ENCODE data around the gene FHDC1.

Gene FHDC1

DNA sequence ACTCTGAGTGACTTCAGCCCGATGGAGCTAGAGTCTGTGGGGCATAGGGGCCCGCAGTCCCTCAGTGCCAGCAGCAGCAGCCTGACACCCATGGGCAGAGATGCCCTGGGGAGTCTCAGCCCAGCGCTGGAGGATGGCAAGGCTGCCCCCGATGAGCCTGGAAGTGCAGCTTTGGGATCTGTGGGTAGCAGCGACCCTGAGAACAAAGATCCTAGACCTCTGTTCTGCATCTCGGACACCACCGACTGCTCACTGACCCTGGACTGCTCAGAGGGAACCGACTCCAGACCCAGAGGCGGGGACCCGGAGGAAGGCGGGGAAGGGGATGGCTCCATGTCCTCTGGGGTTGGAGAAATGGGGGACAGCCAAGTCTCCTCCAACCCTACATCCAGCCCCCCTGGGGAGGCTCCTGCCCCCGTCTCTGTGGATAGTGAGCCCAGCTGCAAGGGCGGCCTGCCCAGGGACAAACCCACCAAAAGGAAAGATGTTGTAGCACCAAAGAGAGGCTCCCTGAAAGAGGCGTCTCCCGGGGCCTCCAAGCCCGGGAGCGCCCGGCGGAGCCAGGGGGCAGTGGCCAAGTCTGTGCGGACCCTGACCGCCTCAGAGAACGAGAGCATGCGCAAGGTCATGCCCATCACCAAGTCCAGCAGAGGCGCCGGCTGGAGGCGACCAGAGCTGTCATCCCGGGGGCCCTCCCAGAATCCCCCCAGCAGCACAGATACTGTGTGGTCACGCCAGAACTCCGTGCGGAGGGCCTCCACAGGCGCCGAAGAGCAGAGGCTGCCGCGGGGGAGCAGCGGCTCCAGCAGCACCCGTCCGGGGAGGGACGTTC is 39.5 kb downstream of the FHDC1 start:
- TF ChIP-seq, protein P1, sequence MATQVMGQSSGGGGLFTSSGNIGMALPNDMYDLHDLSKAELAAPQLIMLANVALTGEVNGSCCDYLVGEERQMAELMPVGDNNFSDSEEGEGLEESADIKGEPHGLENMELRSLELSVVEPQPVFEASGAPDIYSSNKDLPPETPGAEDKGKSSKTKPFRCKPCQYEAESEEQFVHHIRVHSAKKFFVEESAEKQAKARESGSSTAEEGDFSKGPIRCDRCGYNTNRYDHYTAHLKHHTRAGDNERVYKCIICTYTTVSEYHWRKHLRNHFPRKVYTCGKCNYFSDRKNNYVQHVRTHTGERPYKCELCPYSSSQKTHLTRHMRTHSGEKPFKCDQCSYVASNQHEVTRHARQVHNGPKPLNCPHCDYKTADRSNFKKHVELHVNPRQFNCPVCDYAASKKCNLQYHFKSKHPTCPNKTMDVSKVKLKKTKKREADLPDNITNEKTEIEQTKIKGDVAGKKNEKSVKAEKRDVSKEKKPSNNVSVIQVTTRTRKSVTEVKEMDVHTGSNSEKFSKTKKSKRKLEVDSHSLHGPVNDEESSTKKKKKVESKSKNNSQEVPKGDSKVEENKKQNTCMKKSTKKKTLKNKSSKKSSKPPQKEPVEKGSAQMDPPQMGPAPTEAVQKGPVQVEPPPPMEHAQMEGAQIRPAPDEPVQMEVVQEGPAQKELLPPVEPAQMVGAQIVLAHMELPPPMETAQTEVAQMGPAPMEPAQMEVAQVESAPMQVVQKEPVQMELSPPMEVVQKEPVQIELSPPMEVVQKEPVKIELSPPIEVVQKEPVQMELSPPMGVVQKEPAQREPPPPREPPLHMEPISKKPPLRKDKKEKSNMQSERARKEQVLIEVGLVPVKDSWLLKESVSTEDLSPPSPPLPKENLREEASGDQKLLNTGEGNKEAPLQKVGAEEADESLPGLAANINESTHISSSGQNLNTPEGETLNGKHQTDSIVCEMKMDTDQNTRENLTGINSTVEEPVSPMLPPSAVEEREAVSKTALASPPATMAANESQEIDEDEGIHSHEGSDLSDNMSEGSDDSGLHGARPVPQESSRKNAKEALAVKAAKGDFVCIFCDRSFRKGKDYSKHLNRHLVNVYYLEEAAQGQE (IDR thresholded peaks at IDR 0.05; ENCODE audit: insufficient read depth in 1 of 2, low read depth in 2 of 2, low read length in 2 of 2), result no peak
- TF ChIP-seq TAF1 (IDR thresholded peaks at IDR 0.05; ENCODE audit: borderline replicate concordance, insufficient read depth, low read length) (no peak), FOXP2 (optimal IDR thresholded peaks at IDR 0.05; ENCODE audit: borderline replicate concordance, extremely low read depth, extremely low read length, insufficient read depth) (no peak)

DNA sequence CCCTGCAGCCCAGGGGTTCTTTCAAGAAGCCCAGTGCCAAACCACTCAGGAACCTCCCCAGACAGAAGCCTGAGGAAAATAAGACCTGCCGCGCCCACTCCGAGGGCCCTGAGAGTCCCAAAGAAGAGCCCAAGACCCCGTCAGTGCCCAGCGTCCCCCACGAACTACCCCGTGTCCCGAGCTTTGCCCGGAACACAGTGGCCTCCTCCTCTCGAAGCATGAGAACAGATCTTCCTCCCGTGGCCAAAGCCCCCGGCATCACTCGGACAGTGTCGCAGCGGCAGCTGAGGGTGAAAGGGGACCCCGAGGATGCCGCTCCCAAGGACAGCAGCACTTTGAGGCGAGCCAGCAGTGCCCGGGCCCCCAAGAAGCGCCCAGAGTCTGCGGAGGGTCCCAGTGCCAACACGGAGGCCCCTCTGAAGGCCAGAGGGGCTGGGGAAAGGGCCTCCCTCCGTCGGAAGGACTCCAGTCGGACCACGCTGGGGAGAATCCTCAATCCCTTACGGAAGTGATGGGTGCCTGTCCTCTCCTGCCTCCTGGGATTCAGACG is 40.2 kb downstream of the FHDC1 start:
- no peak for TF ChIP-seq FOXP2 (optimal IDR thresholded peaks at IDR 0.05; ENCODE audit: borderline replicate concordance, extremely low read depth, extremely low read length, insufficient read depth)

- TF ChIP-seq POLR2AphosphoS5 (IDR thresholded peaks at IDR 0.05; ENCODE audit: low read depth, low read length) (no peak), SIN3A (IDR thresholded peaks at IDR 0.05; ENCODE audit: borderline replicate concordance, insufficient read depth, low read length) (no peak), TAF1 (IDR thresholded peaks at IDR 0.05; ENCODE audit: borderline replicate concordance, insufficient read depth, low read length) (no peak), FOXP2 (optimal IDR thresholded peaks at IDR 0.05; ENCODE audit: borderline replicate concordance, extremely low read depth, extremely low read length, insufficient read depth) (no peak)
- TF ChIP-seq, protein P1 (IDR thresholded peaks at IDR 0.05; ENCODE audit: insufficient read depth in 1 of 2, low read depth in 2 of 2, low read length in 2 of 2), result no peak
Measured at GRCh38 chr4:152979731-152980330, 43.7 kb downstream of the FHDC1 start.

GRCh38 chr4:152981278-152981677 is 45.2 kb downstream of the FHDC1 start:
- TF ChIP-seq SIN3A (IDR thresholded peaks at IDR 0.05; ENCODE audit: borderline replicate concordance, insufficient read depth, low read length), result no peak
- no peak for TF ChIP-seq POLR2AphosphoS5 (IDR thresholded peaks at IDR 0.05; ENCODE audit: low read depth, low read length)
- no peak for TF ChIP-seq FOXP2 (optimal IDR thresholded peaks at IDR 0.05; ENCODE audit: borderline replicate concordance, extremely low read depth, extremely low read length, insufficient read depth)
- TF ChIP-seq, protein P1 (IDR thresholded peaks at IDR 0.05; ENCODE audit: insufficient read depth in 1 of 2, low read depth in 2 of 2, low read length in 2 of 2), result no peak
- TF ChIP-seq TAF1 (IDR thresholded peaks at IDR 0.05; ENCODE audit: borderline replicate concordance, insufficient read depth, low read length), result no peak

DNA sequence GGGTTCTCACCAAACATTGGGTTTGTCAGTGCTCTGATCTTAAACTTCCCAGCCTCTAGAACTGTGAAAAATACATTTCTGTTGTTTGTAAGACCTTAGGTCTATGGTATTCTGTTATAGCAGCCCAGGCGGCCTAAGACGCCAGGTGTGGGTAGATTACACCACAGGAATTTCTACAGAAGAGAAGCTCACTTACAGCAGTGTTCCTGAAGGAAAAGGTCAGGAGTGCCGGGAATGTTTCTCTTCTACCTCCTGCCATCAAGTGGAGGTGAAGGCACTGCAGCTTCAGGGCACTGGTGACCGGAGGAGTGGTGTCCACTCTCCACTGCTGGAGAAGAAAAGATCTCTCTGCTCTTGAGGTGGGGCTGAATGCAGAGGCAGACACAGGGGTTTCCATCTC is 45.7 kb downstream of the FHDC1 start:
- TF ChIP-seq, protein P1 (IDR thresholded peaks at IDR 0.05; ENCODE audit: insufficient read depth in 1 of 2, low read depth in 2 of 2, low read length in 2 of 2), result no peak
- no peak for TF ChIP-seq FOXP2 (optimal IDR thresholded peaks at IDR 0.05; ENCODE audit: borderline replicate concordance, extremely low read depth, extremely low read length, insufficient read depth)
- no peak for TF ChIP-seq SIN3A (IDR thresholded peaks at IDR 0.05; ENCODE audit: borderline replicate concordance, insufficient read depth, low read length)
- no peak for TF ChIP-seq TAF1 (IDR thresholded peaks at IDR 0.05; ENCODE audit: borderline replicate concordance, insufficient read depth, low read length)
- no peak for TF ChIP-seq POLR2AphosphoS5 (IDR thresholded peaks at IDR 0.05; ENCODE audit: low read depth, low read length)
